ENCODE results near the gene DTX1. TPM values are rescaled to one million over a fixed set of nuclear protein-coding genes. Genes with fewer than 3 reads are reported as not detected.

The DTX1 gene
- total and polyA plus RNA-seq, 8 donors, result 0.43 to 6.2 (median 1.9) TPM

DNA sequence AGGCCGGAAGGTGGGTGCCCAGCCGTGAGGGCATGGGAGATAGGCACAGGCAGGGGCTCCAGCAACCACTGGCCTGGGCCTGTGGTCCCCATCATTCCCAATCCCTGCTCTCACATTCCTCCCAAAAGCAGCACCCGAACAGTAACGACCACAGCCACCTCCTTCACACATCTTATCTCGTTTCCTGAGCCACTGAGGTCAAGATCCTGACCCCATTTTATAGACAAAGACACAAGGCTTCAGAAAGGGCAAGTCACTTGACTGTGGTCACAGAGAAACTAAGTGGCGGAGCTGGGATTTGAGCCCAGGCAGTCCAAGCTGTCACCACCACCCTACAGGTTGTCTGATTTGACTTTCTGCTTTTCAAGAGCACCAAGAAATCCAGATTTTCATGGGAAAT is 38.9 kb downstream of the DTX1 start:
- no peak for DNase-seq
- Histone ChIP-seq H3K27me3 (peaks cover 0 to 41% (median 0%) of the 10 kb centered on the region in 3 donors), H3K36me3 (no peaks in the 10 kb centered on the region), H3K4me1 (peaks cover 0 to 24% (median 19%) of the 10 kb centered on the region in 4 donors), H3K9me3 (no peaks in the 10 kb centered on the region), H3K4me3 (no peak overlapping the region), H3K27ac (no peak overlapping the region)
- TF ChIP-seq EP300 (IDR thresholded peaks at IDR 0.05), result no peak
- TF ChIP-seq POLR2A (IDR thresholded peaks at IDR 0.05), result no peak
- no peak for TF ChIP-seq POLR2AphosphoS5 (IDR thresholded peaks at IDR 0.05)
- TF ChIP-seq, protein P1, sequence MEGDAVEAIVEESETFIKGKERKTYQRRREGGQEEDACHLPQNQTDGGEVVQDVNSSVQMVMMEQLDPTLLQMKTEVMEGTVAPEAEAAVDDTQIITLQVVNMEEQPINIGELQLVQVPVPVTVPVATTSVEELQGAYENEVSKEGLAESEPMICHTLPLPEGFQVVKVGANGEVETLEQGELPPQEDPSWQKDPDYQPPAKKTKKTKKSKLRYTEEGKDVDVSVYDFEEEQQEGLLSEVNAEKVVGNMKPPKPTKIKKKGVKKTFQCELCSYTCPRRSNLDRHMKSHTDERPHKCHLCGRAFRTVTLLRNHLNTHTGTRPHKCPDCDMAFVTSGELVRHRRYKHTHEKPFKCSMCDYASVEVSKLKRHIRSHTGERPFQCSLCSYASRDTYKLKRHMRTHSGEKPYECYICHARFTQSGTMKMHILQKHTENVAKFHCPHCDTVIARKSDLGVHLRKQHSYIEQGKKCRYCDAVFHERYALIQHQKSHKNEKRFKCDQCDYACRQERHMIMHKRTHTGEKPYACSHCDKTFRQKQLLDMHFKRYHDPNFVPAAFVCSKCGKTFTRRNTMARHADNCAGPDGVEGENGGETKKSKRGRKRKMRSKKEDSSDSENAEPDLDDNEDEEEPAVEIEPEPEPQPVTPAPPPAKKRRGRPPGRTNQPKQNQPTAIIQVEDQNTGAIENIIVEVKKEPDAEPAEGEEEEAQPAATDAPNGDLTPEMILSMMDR (IDR thresholded peaks at IDR 0.05), result no peak
- intact Hi-C loops (cut with DNase I; ENCODE audit: low total_unique reads), result loop anchor here (5.0 kb wide), 1 partner anchor 48 kb away; no protein-coding TSS in a partner anchor
- 38 to 48% (median 42%) methylated on average over 6 of the region's 6 CpGs for WGBS, 5 donors

GRCh38 chr12:113096675-113097461 is 40.3 kb downstream of the DTX1 start:
- H3K27me3 ChIP-seq, result peaks cover 0 to 33% (median 0%) of the 10 kb centered on the region in 3 donors
- no peak for DNase-seq
- no peak overlapping the region for H3K4me3 ChIP-seq
- TF ChIP-seq POLR2A (IDR thresholded peaks at IDR 0.05), result no peak
- no peak for TF ChIP-seq POLR2AphosphoS5 (IDR thresholded peaks at IDR 0.05)
- TF ChIP-seq EP300 (IDR thresholded peaks at IDR 0.05), result no peak
- TF ChIP-seq, protein P1 (IDR thresholded peaks at IDR 0.05), result no peak
- intact Hi-C loops (cut with DNase I; ENCODE audit: low total_unique reads), result loop anchor here (5.0 kb wide), 1 partner anchor 50 kb away; no protein-coding TSS in a partner anchor
- H3K27ac ChIP-seq, result no peak overlapping the region
- H3K4me1 ChIP-seq, result peaks cover 0 to 24% (median 19%) of the 10 kb centered on the region in 4 donors
- H3K9me3 ChIP-seq, result no peaks in the 10 kb centered on the region
- no peaks in the 10 kb centered on the region for H3K36me3 ChIP-seq
- 83 to 92% (median 89%) methylated on average over 27 to 30 of the region's 30 CpGs for WGBS, 5 donors

- Histone ChIP-seq H3K4me1 (peaks cover 0 to 20% (median 15%) of the 10 kb centered on the region in 4 donors), H3K27ac (peak overlapping the region in 1 of 5 donors; percentile 8), H3K4me3 (no peak overlapping the region), H3K36me3 (no peaks in the 10 kb centered on the region), H3K27me3 (peaks cover 0 to 33% (median 0%) of the 10 kb centered on the region in 3 donors), H3K9me3 (no peaks in the 10 kb centered on the region)
- WGBS, 5 donors, result 46 to 64% (median 56%) methylated on average over 12 to 14 of the region's 14 CpGs
- peak in 1 of 2 donors; percentile 79 for DNase-seq
- TF ChIP-seq EP300 (IDR thresholded peaks at IDR 0.05) (no peak), POLR2AphosphoS5 (IDR thresholded peaks at IDR 0.05) (no peak), POLR2A (IDR thresholded peaks at IDR 0.05) (no peak)
- TF ChIP-seq, protein P1 (IDR thresholded peaks at IDR 0.05), result no peak
- intact Hi-C loops (cut with DNase I; ENCODE audit: low total_unique reads), result loop anchor here (5.0 kb wide), 1 partner anchor 51 kb away; no protein-coding TSS in a partner anchor
Observed at GRCh38 chr12:113097716-113098440, 41.3 kb downstream of the DTX1 start.

DNA sequence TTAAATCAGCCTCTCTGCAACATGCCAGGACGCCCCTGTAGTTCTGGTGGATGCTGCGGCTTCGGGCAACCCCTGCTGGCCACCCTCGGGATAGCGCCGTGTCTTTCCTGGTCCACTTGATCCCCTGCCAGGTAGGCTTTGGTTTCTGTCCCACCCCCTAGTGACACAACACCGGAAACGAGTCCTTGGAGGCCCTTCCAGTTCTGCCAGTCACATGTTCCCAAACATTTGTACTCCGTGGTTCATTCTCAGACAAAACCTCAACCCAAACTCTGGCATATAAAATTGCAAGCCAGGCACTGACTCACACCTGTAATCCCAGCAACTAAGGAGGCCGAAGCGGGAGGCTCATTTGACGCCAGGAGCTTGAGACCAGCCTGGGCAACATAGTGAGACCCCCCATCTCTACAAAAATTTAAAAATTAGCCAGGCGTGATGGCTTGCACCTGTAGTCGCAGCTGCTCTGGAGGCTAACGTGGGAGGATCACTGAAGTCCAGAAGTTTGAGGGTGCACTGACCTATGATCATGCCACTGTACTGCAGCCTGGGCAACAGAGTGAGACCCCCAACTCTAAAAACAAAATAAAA is 42.0 kb downstream of the DTX1 start:
- H3K27me3 ChIP-seq, result peaks cover 0 to 31% (median 0%) of the 10 kb centered on the region in 3 donors
- H3K9me3 ChIP-seq, result no peaks in the 10 kb centered on the region
- no peaks in the 10 kb centered on the region for H3K36me3 ChIP-seq
- H3K4me3 ChIP-seq, result no peak overlapping the region
- 25 to 29% (median 27%) methylated on average over 14 to 15 of the region's 15 CpGs for WGBS, 5 donors
- intact Hi-C loops (cut with DNase I; ENCODE audit: low total_unique reads), result loop anchor here (5.0 kb wide), 1 partner anchor 51 kb away; no protein-coding TSS in a partner anchor
- H3K4me1 ChIP-seq, result peaks cover 0 to 15% (median 10%) of the 10 kb centered on the region in 4 donors
- TF ChIP-seq, protein P1 (IDR thresholded peaks at IDR 0.05), result peak in 6 of 7 experiments; percentile 59 to 88 (median 84)
- TF ChIP-seq POLR2A (IDR thresholded peaks at IDR 0.05) (no peak), POLR2AphosphoS5 (IDR thresholded peaks at IDR 0.05) (peak in 1 of 3 donors; percentile 82), EP300 (IDR thresholded peaks at IDR 0.05) (no peak)
- DNase-seq, result peak; percentile 90 to 93
- H3K27ac ChIP-seq, result peak overlapping the region in 3 of 5 donors; percentile 11 to 35 (median 25)

Measured in stomach (tissue), 9 donors.